Iris pigment epithelial cell (primary cell): ENCODE measurements around the gene NRK.
"Not testable (repeated sequence)": the region's sequence is repeated elsewhere in the genome, so short reads cannot be mapped to it uniquely, and the experiment has no call there.

Source experiments
- DNase-seq: peaks from one replicate; pipeline ENCODE4 v3.0.0-alpha.2; 2011; ENCODE audit warnings: low read depth

NRK gene

DNA sequence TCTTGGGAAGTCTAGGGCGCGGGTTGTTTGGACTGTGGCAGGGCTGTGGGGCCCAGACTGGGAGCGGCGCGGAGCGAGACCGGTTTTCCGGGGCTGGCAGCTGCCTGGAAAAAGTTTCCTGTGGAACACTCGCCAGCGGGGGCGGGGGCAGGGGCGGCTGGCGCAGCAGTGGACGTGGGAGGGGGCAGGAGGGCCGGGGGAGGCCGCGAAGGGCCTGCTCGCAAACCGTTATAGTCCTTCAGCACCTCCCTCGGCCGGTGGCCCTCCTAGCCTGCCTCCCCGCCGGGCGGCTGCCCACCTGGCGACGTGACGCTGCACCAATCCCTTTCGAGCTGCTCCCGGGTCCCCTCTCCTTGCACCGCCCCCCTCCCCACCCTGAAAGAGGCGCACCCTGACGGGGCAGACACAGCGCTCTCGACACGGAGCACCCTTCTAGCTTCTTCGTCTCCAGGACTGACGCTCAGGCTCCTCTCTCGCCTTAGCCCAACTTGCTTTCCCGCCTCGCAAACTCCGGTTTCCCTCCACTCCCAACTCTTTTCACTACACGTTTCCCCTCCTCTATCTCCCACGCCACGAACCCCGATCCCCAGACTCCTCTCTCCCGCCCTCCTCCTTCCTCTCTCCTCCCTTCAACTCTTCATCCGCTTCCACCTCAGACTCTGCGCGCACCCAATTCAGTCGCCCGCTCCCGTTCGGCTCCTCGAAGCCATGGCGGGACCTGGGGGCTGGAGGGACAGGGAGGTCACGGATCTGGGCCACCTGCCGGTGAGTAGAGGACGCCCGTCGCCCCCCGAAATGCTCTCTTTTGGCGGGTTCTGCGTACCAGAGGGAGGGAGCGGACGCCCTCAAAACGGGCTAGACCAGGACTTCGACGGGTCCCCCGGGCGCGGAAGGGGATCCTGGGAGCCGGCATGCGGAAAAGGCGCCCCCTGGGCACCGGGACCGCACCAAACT lies at the start of gene NRK:
NRK (plus strand) TSS at position 402 of the 954 bp plus-strand sequence; CDS start at position 709, 307 bp downstream.
- peak; percentile 39 for DNase-seq

DNA sequence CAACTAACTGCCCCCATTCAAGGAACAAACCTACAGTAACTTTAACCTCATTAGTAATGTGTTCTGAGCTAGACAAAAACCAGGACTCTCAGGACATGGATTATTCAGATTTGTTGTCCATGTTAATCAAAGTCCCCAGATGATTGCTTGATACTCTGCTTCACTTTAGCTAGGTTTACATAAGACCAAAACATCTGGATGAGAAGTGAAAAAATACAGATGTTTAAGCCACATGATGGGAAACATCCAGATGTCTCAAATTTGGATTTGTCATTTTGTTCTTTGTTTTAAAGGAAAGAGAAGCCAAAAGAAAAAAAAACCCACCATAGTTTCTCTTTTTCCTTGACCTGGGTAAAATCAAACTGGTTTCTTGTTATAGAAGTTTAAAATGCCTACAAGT lies 48.5 kb upstream of the NRK start:
- DNase-seq: no peak

- no peak for DNase-seq
Observed at GRCh38 chrX:105775679-105776078, 46.7 kb upstream of the NRK start.

DNA sequence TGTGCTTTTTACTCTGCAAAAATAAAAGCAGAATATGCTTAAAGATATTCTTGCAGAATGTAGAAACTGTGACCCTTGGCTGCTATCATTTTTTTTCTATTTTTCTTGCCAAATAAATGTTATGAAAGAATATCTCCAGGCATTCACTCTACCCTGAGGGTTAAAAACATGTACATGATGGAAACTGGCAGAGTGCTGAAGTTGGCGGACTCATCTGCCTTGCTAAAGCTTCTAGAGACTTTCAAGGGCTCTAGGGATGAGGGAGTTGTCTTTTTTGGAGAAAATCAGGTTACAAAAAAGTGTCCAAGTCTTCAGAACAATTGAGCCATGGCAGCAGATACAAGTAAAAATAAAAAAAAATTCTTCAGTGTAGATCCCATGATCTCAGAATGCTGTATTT lies 40.5 kb upstream of the NRK start:
- no peak for DNase-seq

DNA sequence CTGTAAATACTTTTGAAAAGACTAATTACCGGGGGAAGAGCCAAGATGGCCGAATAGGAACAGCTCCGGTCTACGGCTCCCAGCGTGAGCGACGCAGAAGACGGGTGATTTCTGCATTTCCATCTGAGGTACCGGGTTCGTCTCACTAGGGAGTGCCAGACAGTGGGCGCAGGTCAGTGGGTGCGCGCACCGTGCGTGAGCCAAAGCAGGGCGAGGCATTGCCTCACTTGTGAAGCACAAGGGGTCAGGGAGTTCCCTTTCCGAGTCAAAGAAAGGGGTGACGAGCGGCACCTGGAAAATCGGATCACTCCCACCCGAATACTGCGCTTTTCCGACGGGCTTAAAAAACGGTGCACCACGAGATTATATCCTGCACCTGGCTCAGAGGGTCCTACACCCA lies 25.5 kb upstream of the NRK start:
- DNase-seq: not testable (repeated sequence)

DNA sequence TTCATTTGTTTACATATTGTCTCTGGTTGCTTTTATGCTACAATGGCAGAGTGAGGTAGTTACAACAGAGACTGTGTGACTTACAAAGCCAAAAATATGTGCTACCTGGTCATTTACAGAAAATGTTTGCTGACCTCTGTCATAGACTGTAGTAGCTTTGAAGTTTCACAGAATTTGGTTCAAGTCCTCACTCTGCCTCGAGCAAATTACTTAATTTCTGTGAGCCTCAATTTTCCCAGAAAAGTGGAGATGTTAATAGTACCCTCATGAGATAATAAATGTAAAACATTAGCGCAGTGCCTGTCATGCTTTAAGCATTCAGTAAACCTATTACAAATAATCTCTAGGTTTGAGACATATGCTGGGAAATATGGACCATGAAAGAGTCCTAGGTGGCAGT lies 18.4 kb upstream of the NRK start:
- no peak for DNase-seq

GRCh38 chrX:105805655-105806054 lies 16.7 kb upstream of the NRK start:
- DNase-seq: not testable (repeated sequence)

GRCh38 chrX:105816517-105816916 lies 5.8 kb upstream of the NRK start:
- no peak for DNase-seq

- no peak for DNase-seq
Observed at GRCh38 chrX:105820247-105820646, 2.1 kb upstream of the NRK start.

GRCh38 chrX:105821471-105822121 lies 743 bp upstream of the NRK start:
- peak; percentile 51 for DNase-seq

- DNase-seq: no peak
Observed at GRCh38 chrX:105823092-105823455, 735 bp downstream of the NRK start.

GRCh38 chrX:105829011-105829410 lies 6.7 kb downstream of the NRK start:
- DNase-seq: peak; percentile 15

DNA sequence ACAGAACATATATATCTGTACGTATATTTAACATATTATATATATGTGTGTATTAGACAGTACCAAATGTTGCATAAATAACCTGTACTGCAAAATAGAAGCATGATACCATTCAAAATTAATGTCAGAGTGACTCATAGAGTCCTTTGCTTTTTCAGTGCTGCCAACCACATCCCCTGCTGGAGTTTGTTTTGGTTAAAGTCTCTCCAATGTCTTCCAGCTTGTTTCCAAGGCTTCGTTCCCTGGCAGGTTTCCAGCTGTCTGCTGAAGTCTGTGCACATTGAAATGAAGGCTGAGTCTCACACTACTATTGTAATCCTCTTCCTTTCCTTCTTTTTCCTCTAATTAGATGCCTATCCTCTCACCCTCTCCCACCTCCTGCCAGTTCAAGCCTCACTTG lies 14.9 kb downstream of the NRK start:
- DNase-seq: peak; percentile 90

GRCh38 chrX:105845631-105846030 lies 23.3 kb downstream of the NRK start:
- no peak for DNase-seq

- DNase-seq: not testable (repeated sequence)
Observed at GRCh38 chrX:105850100-105850499, 27.8 kb downstream of the NRK start.

DNA sequence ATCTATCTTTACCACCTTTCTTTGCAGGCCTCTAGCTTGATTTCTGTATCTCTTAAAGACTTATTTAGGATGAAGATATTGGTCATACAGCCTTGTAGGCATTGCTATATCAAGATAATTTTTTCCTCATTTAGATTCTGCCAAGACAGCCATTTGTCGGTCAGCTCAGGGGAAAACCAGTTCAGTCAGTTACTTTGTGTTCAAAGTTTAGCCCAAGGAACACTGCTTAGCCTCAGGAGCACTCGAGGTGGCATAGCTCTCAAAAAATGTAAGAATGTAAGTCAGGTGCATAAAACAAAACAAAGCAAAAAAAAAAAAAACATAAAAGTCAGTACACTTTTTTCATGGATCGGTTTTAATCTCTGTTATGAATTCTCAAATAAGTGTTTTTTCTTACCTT lies 43.4 kb downstream of the NRK start:
- no peak for DNase-seq

- peak; percentile 54 for DNase-seq
Observed at GRCh38 chrX:105869701-105870100, 47.4 kb downstream of the NRK start.

DNA sequence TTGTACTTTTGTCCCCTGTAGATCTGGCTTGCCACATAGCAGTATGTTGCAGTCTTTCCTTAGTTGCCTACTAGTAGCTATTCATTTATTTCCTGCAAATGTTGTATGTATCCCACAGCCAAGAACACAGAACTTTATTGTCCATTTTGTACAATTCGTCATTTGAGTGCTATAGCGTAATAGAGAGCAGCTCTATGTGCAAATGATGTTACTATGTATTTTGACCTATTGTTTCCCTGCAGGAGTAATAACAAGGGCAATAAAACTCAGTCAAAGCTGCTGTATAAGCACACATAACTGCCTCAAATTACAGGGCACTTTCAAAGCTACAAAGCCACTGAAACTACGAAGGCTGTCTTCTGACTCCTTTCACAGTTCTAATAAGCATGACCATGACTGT lies 48.1 kb downstream of the NRK start:
- no peak for DNase-seq

- DNase-seq: peak; percentile 17
Observed at GRCh38 chrX:105872941-105873340, 50.6 kb downstream of the NRK start.

DNA sequence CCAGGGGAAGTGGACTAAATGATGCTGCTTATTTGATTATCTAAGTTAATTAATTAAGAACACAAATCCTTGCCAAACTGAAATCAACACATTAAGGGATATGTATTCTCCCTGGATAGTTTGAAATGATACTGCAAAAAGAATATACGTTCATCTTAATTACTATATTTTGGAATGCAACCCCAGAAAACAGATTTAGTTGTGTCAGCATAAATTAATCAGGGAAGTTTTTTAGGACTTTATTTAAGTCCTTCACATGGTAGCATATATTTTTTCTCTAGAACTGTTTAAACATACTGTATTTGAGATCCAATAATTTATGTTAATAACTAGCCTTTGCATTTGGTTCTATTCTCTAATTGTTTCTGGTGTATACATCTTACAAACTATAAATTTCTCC lies 52.5 kb downstream of the NRK start:
- no peak for DNase-seq

DNA sequence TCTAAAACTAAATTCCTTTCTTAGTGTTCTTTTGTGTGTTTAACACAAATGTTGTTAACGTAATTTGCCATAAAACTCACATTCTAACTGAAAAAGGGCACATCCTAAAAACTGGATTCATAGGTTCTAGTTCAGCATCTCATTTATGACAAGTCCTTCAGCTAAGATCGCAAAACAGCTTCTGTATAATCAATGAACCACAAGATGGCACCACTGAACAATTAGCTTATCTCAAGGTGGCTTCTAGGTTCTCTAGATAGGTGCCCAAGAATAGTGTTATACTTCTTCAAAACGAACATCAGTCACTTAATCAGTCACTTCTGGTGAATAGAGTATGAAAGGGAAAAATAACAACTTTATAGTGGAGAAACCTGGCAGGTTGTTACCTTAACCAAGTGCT lies 54.3 kb downstream of the NRK start:
- DNase-seq: peak; percentile 40

GRCh38 chrX:105880491-105880890 lies 58.2 kb downstream of the NRK start:
- no peak for DNase-seq

GRCh38 chrX:105882581-105883275 lies 60.4 kb downstream of the NRK start:
- DNase-seq: peak; percentile 77
